OCI-LY7 (cell line): ENCODE data around the gene VGLL3.

Experiments
- CTCF ChIP-seq: fragments of 200-600 bp; sonication (generic); conservative IDR thresholded peaks from 2 replicates; pipeline ENCODE4 v1.5.1; 2014; ENCODE audit warnings: mild to moderate bottlenecking, antibody characterized with exemption, low read length, moderate library complexity, mixed read lengths
- EZH2phosphoT487 ChIP-seq: fragments of 200-600 bp; sonication (generic); IDR thresholded peaks from 2 replicates; pipeline ENCODE4 v1.6.1; 2018; ENCODE audit warnings: low read depth, borderline replicate concordance, mild to moderate bottlenecking, mixed run types, antibody characterized with exemption, low read length, moderate library complexity, mixed read lengths

- TF ChIP-seq CTCF: no peak
- no peak for TF ChIP-seq EZH2phosphoT487
Measured at GRCh38 chr3:86988235-86988634, 2.7 kb downstream of the VGLL3 start.
